ENCODE results near the gene SDF2L1. TPM values are rescaled to one million over a fixed set of nuclear protein-coding genes. Genes with fewer than 3 reads are reported as not detected.

Gene SDF2L1
- polyA plus RNA-seq, 1 donor: 37.5 TPM

DNA sequence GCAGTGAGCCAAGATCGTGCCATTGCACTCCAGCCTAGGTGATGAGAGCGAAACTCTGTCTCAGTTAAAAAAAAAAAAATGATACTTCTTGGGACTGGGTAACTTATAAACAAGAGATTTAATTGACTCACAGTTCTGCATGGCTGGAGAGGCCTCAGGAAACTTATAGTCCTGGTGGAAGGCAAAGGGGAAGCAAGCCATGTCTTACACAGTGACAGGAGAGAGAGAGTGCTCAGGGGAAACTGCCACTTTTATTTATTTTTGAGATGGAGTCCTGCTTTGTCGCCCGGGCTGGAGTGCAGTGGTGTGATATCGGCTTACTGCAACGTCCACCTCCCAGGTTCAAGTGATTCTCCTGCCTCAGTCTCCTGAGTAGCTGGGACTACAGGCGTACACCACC is 8.2 kb downstream of the SDF2L1 start:
- Histone ChIP-seq H3K9me3 (ENCODE audit: control insufficient read depth, low read depth, low read length) (no peaks in the 10 kb centered on the region), H3K36me3 (ENCODE audit: control insufficient read depth, insufficient read depth, low read length) (peaks cover 19% of the 10 kb centered on the region), H3K27me3 (ENCODE audit: control insufficient read depth, insufficient read depth, low read length) (no peaks in the 10 kb centered on the region), H3K4me3 (ENCODE audit: low read length) (no peak overlapping the region), H3K27ac (ENCODE audit: low read length) (no peak overlapping the region), H3K4me1 (ENCODE audit: control insufficient read depth, insufficient read depth, low read length) (peaks cover 18% of the 10 kb centered on the region)
- WGBS (ENCODE audit: insufficient coverage, low lambda C conversion rate): no CpG with 5 or more reads among the region's 7 CpGs
- DNase-seq: no peak

DNA sequence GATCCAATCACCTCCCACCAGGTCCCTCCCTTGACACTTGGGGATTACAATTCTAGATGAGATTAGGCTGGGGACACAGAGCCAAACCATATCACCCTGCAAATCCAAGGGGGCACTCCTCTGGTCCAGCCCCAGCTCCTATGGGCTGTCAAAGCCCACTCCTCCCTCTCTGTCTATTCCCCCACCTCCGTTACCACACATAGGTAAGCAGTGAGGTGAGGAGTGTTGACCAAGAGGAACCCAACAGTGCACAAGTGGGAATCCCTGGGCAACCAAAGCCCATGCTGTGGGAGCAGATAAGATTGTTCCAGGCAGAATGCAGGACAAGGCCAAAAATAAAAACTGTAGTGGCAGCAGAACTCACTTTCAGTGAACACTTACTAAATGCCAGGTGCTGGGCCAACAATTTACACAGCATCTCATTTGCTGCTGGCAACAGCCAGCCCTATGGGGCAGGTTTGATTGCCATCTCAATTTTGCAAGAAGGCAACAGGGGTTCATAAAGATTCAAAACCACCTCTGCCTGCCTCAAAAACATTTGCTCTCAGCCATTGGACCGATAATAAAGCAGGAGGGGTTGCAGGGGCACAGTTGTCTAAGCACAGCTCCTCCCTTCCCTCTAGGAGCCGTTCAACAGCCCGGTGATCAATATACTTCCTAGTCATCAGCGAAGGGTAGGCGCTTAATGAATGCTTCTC is 8.9 kb downstream of the SDF2L1 start:
- no peaks in the 10 kb centered on the region for H3K9me3 ChIP-seq (ENCODE audit: control insufficient read depth, low read depth, low read length)
- peaks cover 18% of the 10 kb centered on the region for H3K4me1 ChIP-seq (ENCODE audit: control insufficient read depth, insufficient read depth, low read length)
- WGBS (ENCODE audit: insufficient coverage, low lambda C conversion rate): no CpG with 5 or more reads among the region's 6 CpGs
- DNase-seq: no peak
- peak overlapping the region; percentile 63 for H3K4me3 ChIP-seq (ENCODE audit: low read length)
- no peaks in the 10 kb centered on the region for H3K27me3 ChIP-seq (ENCODE audit: control insufficient read depth, insufficient read depth, low read length)
- no peak overlapping the region for H3K27ac ChIP-seq (ENCODE audit: low read length)
- peaks cover 16% of the 10 kb centered on the region for H3K36me3 ChIP-seq (ENCODE audit: control insufficient read depth, insufficient read depth, low read length)

DNA sequence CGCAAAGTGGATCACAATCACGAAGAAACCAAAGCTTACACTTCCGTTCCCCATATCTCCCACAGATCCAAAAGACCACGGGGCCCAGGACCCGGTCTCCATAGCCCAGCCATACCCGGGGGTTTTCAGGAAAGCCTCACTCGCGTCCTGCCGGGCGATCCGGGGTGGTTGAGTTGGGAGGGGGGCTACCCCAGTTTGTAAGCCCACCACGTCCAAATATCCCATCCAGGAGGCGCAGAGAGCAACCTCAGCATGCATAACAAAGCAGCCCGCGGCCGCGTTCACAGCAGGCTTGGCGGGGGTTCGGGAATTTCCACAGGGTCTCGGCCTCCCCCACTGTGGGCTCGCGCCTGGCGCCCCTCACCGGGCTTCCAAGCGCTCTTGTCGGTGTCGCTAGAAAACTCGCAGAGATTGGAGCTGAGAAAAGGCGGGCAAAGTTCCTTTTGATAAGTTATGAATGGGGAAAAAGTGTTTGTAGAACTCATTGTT is 9.5 kb downstream of the SDF2L1 start:
- WGBS (ENCODE audit: insufficient coverage, low lambda C conversion rate): no CpG with 5 or more reads among the region's 29 CpGs
- DNase-seq: no peak
- Histone ChIP-seq H3K27me3 (ENCODE audit: control insufficient read depth, insufficient read depth, low read length) (no peaks in the 10 kb centered on the region), H3K9me3 (ENCODE audit: control insufficient read depth, low read depth, low read length) (no peaks in the 10 kb centered on the region), H3K4me3 (ENCODE audit: low read length) (peak overlapping the region; percentile 63), H3K27ac (ENCODE audit: low read length) (no peak overlapping the region), H3K4me1 (ENCODE audit: control insufficient read depth, insufficient read depth, low read length) (peaks cover 18% of the 10 kb centered on the region), H3K36me3 (ENCODE audit: control insufficient read depth, insufficient read depth, low read length) (peaks cover 11% of the 10 kb centered on the region)

DNA sequence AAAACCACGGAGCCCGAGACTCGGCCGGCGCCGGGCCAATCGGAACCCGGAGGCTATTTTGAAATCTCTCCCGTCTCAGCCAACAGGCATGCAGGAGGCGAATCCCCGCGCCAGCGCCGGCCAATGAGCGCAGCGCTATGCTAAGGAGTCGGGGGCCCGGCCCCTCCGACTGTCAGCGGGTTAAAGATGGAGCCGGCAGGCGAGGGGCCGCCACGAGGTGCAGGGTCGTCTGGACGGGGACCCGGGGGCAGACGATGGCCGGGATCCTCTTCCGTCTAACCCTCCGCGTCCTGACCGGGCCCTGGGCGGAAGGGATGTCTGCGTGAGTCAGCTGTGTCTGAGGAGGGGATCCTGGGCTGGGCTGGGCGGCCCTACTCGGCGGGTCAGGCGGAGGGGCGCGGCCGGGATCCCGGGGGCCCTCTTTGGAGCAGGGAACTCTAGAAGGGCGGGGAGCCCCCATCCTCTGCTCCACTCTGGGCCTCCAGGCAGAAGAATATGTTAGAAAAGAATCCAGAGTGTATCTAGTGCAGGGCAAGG is 10.0 kb downstream of the SDF2L1 start:
- no peaks in the 10 kb centered on the region for H3K9me3 ChIP-seq (ENCODE audit: control insufficient read depth, low read depth, low read length)
- H3K27me3 ChIP-seq (ENCODE audit: control insufficient read depth, insufficient read depth, low read length): no peaks in the 10 kb centered on the region
- peaks cover 11% of the 10 kb centered on the region for H3K36me3 ChIP-seq (ENCODE audit: control insufficient read depth, insufficient read depth, low read length)
- peak; percentile 71 to 91 for DNase-seq
- peak overlapping the region; percentile 63 for H3K4me3 ChIP-seq (ENCODE audit: low read length)
- peaks cover 21% of the 10 kb centered on the region for H3K4me1 ChIP-seq (ENCODE audit: control insufficient read depth, insufficient read depth, low read length)
- H3K27ac ChIP-seq (ENCODE audit: low read length): no peak overlapping the region
- no CpG with 5 or more reads among the region's 44 CpGs for WGBS (ENCODE audit: insufficient coverage, low lambda C conversion rate)

GRCh38 chr22:21652547-21653545 is 10.7 kb downstream of the SDF2L1 start:
- peaks cover 26% of the 10 kb centered on the region for H3K4me1 ChIP-seq (ENCODE audit: control insufficient read depth, insufficient read depth, low read length)
- WGBS (ENCODE audit: insufficient coverage, low lambda C conversion rate): no CpG with 5 or more reads among the region's 40 CpGs
- peaks cover 2% of the 10 kb centered on the region for H3K9me3 ChIP-seq (ENCODE audit: control insufficient read depth, low read depth, low read length)
- H3K4me3 ChIP-seq (ENCODE audit: low read length): peak overlapping the region; percentile 63
- no peak overlapping the region for H3K27ac ChIP-seq (ENCODE audit: low read length)
- H3K27me3 ChIP-seq (ENCODE audit: control insufficient read depth, insufficient read depth, low read length): no peaks in the 10 kb centered on the region
- no peak for DNase-seq
- H3K36me3 ChIP-seq (ENCODE audit: control insufficient read depth, insufficient read depth, low read length): peaks cover 11% of the 10 kb centered on the region

DNA sequence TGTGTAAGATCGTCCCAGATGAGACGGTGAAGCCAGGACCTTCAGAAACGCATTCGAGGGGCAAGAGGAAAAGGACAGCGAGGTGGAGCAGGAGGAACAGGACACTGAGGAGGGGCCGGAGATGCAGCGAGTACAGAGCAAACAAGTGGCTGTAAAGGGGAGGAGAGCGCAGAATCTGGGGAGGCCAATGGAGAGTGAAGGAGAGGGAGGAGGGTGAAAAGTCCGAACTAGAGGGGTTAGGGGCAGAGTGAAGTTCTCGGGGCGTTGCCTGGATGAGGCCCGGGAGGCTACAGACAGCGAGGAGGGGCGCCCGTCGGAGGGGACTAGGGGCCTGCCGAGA is 14.9 kb downstream of the SDF2L1 start:
- Histone ChIP-seq H3K4me3 (ENCODE audit: low read length) (peak overlapping the region; percentile 52), H3K4me1 (ENCODE audit: control insufficient read depth, insufficient read depth, low read length) (peaks cover 21% of the 10 kb centered on the region)

DNA sequence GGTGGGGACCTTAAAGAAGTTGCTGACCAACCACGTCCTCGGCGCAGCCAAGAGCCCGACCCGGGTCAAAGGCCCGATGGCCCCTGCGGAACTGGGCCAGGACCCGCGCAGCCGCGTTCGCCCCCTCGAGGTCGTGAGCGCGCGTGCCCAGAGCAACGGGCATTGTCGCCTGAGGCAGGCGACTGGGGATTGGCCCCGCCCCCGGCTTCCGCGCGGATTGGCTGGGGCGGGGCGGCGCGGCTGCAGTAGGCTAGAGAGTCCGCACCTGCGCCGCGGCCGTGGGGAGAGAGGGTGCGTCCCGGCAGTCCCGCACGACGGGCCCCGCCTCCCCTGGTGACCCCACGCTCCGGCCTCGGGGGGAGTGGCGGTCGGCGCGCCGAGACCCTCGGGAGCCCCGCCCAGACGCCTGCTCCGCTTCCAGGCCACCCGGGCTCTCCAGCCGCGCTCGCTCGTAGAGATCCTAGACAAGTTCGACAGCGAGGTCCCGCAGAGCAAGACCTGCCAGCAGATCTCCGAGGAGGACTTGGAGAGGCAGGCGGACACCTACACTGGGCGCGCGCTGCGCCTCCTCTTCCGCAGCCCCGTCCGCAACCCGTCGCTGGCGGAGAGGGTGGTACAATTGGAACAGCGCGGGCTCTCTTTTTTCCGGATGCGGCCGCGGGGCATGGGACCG is 15.4 kb downstream of the SDF2L1 start:
- H3K27ac ChIP-seq (ENCODE audit: low read length): no peak overlapping the region
- H3K4me1 ChIP-seq (ENCODE audit: control insufficient read depth, insufficient read depth, low read length): peaks cover 18% of the 10 kb centered on the region
- peaks cover 4% of the 10 kb centered on the region for H3K27me3 ChIP-seq (ENCODE audit: control insufficient read depth, insufficient read depth, low read length)
- WGBS (ENCODE audit: insufficient coverage, low lambda C conversion rate): no CpG with 5 or more reads among the region's 79 CpGs
- DNase-seq: peak; percentile 67 to 87
- peaks cover 2% of the 10 kb centered on the region for H3K36me3 ChIP-seq (ENCODE audit: control insufficient read depth, insufficient read depth, low read length)
- H3K9me3 ChIP-seq (ENCODE audit: control insufficient read depth, low read depth, low read length): peaks cover 2% of the 10 kb centered on the region
- peak overlapping the region; percentile 52 for H3K4me3 ChIP-seq (ENCODE audit: low read length)

More for the DNA sequence above, 14.9 kb downstream of the SDF2L1 start:
- WGBS (ENCODE audit: insufficient coverage, low lambda C conversion rate): 0% methylated on average over 1 of the region's 17 CpGs
- no peak for DNase-seq
- Histone ChIP-seq H3K36me3 (ENCODE audit: control insufficient read depth, insufficient read depth, low read length) (peaks cover 2% of the 10 kb centered on the region), H3K27me3 (ENCODE audit: control insufficient read depth, insufficient read depth, low read length) (peaks cover 4% of the 10 kb centered on the region), H3K27ac (ENCODE audit: low read length) (no peak overlapping the region), H3K9me3 (ENCODE audit: control insufficient read depth, low read depth, low read length) (peaks cover 2% of the 10 kb centered on the region)

GRCh38 chr22:21659864-21660525 is 17.9 kb downstream of the SDF2L1 start:
- no CpG with 5 or more reads among the region's 7 CpGs for WGBS (ENCODE audit: insufficient coverage, low lambda C conversion rate)
- no peak for DNase-seq
- H3K27me3 ChIP-seq (ENCODE audit: control insufficient read depth, insufficient read depth, low read length): peaks cover 4% of the 10 kb centered on the region

GRCh38 chr22:21660904-21661303 is 18.8 kb downstream of the SDF2L1 start:
- Histone ChIP-seq H3K9me3 (ENCODE audit: control insufficient read depth, low read depth, low read length) (peaks cover 2% of the 10 kb centered on the region), H3K4me1 (ENCODE audit: control insufficient read depth, insufficient read depth, low read length) (peaks cover 17% of the 10 kb centered on the region), H3K4me3 (ENCODE audit: low read length) (no peak overlapping the region), H3K27me3 (ENCODE audit: control insufficient read depth, insufficient read depth, low read length) (peaks cover 4% of the 10 kb centered on the region), H3K27ac (ENCODE audit: low read length) (no peak overlapping the region), H3K36me3 (ENCODE audit: control insufficient read depth, insufficient read depth, low read length) (no peaks in the 10 kb centered on the region)
- no peak for DNase-seq
- WGBS (ENCODE audit: insufficient coverage, low lambda C conversion rate): no CpG with 5 or more reads among the region's 7 CpGs

More at GRCh38 chr22:21659864-21660525, 17.9 kb downstream of the SDF2L1 start:
- Histone ChIP-seq H3K4me1 (ENCODE audit: control insufficient read depth, insufficient read depth, low read length) (peaks cover 12% of the 10 kb centered on the region), H3K4me3 (ENCODE audit: low read length) (no peak overlapping the region), H3K36me3 (ENCODE audit: control insufficient read depth, insufficient read depth, low read length) (no peaks in the 10 kb centered on the region), H3K9me3 (ENCODE audit: control insufficient read depth, low read depth, low read length) (peaks cover 2% of the 10 kb centered on the region), H3K27ac (ENCODE audit: low read length) (no peak overlapping the region)

All from large intestine (tissue), 3 donors.